Measurements from ENCODE around the gene STK32B.

Gene STK32B

GRCh38 chr4:5043579-5043978 lies 7.7 kb upstream of the STK32B start:
- ChIA-PET CTCF (no interaction called here), POLR2A (interaction anchor here (0.5 kb wide), 1 partner anchor 532 kb away, joined by 4 read pairs; no protein-coding TSS in a partner anchor)
- no peaks in the 10 kb centered on the region for H3K9me3 ChIP-seq (ENCODE audit: control insufficient read depth, insufficient read depth, low read depth, low read length)
- H3K4me3 ChIP-seq (ENCODE audit: low read depth, low read length), result no peak overlapping the region
- no peak overlapping the region for H3K27ac ChIP-seq (ENCODE audit: extremely low read depth, low read depth, low read length)
- peaks cover 6% of the 10 kb centered on the region; the same call in 1 of the 2 replicates for H3K4me1 ChIP-seq (ENCODE audit: control insufficient read depth, insufficient read depth, low read length)
- no peaks in the 10 kb centered on the region for H3K36me3 ChIP-seq (ENCODE audit: control insufficient read depth in 2 of 2, insufficient read depth in 1 of 2, low read length in 2 of 2)
- no peak for TF ChIP-seq ZNF701 (tag by site-specific recombination; IDR thresholded peaks at IDR 0.05)
- TF ChIP-seq ZNF350 (tag by site-specific recombination; IDR thresholded peaks at IDR 0.05), result no peak
- TF ChIP-seq ZNF623 (tag by site-specific recombination; IDR thresholded peaks at IDR 0.05), result no peak
- TF ChIP-seq, protein P1, sequence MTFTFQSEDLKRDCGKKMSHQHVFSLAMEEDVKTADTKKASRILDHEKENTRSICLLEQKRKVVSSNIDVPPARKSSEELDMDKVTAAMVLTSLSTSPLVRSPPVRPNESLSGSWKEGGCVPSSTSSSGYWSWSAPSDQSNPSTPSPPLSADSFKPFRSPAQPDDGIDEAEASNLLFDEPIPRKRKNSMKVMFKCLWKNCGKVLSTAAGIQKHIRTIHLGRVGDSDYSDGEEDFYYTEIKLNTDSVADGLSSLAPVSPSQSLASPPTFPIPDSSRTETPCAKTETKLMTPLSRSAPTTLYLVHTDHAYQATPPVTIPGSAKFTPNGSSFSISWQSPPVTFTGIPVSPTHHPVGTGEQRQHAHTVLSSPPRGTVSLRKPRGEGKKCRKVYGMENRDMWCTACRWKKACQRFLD (tag by site-specific recombination; IDR thresholded peaks at IDR 0.05), result no peak

DNA sequence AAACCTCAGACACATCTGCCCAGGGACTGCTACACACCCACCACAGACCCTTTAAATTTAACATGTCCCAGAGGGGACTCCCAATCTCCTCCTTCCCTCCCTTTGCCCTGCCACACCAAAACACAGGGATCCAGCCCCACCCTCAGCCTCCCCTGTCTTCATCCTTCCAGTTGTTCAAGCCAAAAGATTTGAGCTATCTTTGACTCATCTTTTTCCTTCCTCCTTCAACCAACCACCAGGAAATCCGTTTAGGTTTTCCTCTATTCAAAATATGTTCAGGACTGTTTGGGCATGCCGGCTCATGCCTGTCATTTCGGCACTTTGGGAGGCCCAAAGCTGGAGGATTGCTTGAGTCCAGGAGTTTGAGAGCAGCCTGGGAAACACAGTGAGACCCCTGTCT lies 6.9 kb upstream of the STK32B start:
- no peaks in the 10 kb centered on the region for H3K9me3 ChIP-seq (ENCODE audit: control insufficient read depth, insufficient read depth, low read depth, low read length)
- ChIA-PET CTCF (no interaction called here), POLR2A (no interaction called here)
- H3K27ac ChIP-seq (ENCODE audit: extremely low read depth, low read depth, low read length), result no peak overlapping the region
- no peak overlapping the region for H3K4me3 ChIP-seq (ENCODE audit: low read depth, low read length)
- no peaks in the 10 kb centered on the region for H3K36me3 ChIP-seq (ENCODE audit: control insufficient read depth in 2 of 2, insufficient read depth in 1 of 2, low read length in 2 of 2)
- peaks cover 6% of the 10 kb centered on the region; the same call in 1 of the 2 replicates for H3K4me1 ChIP-seq (ENCODE audit: control insufficient read depth, insufficient read depth, low read length)
- TF ChIP-seq, protein P2, sequence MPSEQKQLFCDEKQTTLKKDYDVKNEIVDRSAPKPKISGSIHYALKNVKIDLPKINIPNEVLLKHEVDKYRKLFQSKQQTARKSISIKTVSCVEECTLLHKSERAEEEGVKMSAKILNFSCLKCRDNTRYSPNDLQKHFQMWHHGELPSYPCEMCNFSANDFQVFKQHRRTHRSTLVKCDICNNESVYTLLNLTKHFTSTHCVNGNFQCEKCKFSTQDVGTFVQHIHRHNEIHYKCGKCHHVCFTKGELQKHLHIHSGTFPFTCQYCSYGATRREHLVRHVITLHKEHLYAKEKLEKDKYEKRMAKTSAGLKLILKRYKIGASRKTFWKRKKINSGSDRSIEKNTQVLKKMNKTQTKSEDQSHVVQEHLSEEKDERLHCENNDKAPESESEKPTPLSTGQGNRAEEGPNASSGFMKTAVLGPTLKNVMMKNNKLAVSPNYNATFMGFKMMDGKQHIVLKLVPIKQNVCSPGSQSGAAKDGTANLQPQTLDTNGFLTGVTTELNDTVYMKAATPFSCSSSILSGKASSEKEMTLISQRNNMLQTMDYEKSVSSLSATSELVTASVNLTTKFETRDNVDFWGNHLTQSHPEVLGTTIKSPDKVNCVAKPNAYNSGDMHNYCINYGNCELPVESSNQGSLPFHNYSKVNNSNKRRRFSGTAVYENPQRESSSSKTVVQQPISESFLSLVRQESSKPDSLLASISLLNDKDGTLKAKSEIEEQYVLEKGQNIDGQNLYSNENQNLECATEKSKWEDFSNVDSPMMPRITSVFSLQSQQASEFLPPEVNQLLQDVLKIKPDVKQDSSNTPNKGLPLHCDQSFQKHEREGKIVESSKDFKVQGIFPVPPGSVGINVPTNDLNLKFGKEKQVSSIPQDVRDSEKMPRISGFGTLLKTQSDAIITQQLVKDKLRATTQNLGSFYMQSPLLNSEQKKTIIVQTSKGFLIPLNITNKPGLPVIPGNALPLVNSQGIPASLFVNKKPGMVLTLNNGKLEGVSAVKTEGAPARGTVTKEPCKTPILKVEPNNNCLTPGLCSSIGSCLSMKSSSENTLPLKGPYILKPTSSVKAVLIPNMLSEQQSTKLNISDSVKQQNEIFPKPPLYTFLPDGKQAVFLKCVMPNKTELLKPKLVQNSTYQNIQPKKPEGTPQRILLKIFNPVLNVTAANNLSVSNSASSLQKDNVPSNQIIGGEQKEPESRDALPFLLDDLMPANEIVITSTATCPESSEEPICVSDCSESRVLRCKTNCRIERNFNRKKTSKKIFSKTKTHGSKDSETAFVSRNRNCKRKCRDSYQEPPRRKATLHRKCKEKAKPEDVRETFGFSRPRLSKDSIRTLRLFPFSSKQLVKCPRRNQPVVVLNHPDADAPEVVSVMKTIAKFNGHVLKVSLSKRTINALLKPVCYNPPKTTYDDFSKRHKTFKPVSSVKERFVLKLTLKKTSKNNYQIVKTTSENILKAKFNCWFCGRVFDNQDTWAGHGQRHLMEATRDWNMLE (tag by site-specific recombination; conservative IDR thresholded peaks at IDR 0.05; ENCODE audit: low read depth), result no peak
- TF ChIP-seq ZNF660 (tag by site-specific recombination; IDR thresholded peaks at IDR 0.05) (no peak), ZNF585B (tag by site-specific recombination; IDR thresholded peaks at IDR 0.05) (no peak), WT1 (tag by site-specific recombination; IDR thresholded peaks at IDR 0.05) (no peak), ZNF132 (tag by site-specific recombination; IDR thresholded peaks at IDR 0.05; ENCODE audit: borderline replicate concordance) (no peak), BCL11B (tag by site-specific recombination; IDR thresholded peaks at IDR 0.05; ENCODE audit: low read depth) (no peak), ZNF48 (tag by site-specific recombination; IDR thresholded peaks at IDR 0.05) (no peak), SETDB1 (IDR thresholded peaks at IDR 0.05; ENCODE audit: insufficient read length, low read length) (no peak), ZSCAN16 (tag by site-specific recombination; IDR thresholded peaks at IDR 0.05) (no peak), KLF8 (tag by site-specific recombination; IDR thresholded peaks at IDR 0.05) (no peak), ZNF202 (tag by site-specific recombination; IDR thresholded peaks at IDR 0.05; ENCODE audit: borderline replicate concordance) (no peak), ZNF423 (tag by site-specific recombination; IDR thresholded peaks at IDR 0.05) (no peak), PRDM4 (tag by site-specific recombination; IDR thresholded peaks at IDR 0.05) (no peak), ZBTB7A (tag by site-specific recombination; IDR thresholded peaks at IDR 0.05; ENCODE audit: low read depth) (no peak), ZXDB (tag by site-specific recombination; IDR thresholded peaks at IDR 0.05) (no peak), ZNF354C (tag by site-specific recombination; IDR thresholded peaks at IDR 0.05; ENCODE audit: borderline replicate concordance, low read depth) (no peak), ZNF133 (tag by site-specific recombination; IDR thresholded peaks at IDR 0.05) (no peak), ZNF670 (tag by site-specific recombination; IDR thresholded peaks at IDR 0.05; ENCODE audit: low read depth) (no peak), ZSCAN5A (tag by site-specific recombination; IDR thresholded peaks at IDR 0.05) (no peak)
- TF ChIP-seq, protein P1 (tag by site-specific recombination; IDR thresholded peaks at IDR 0.05), result no peak

Data from HEK293 (cell line).